GM19372 (cell line): ENCODE results near the gene CTNNA3.

ENCODE experiments used
- ATAC-seq: cut with Tn5 transposase; IDR thresholded peaks from one replicate; pipeline ENCODE4 v1.9.1; 2021; ENCODE audit warnings: mild to moderate bottlenecking, low read depth, moderate library complexity; ENCODE audit not compliant: unreplicated experiment

Gene CTNNA3

GRCh38 chr10:67520924-67521520, 175.0 kb downstream of the CTNNA3 start:
- ATAC-seq, result no peak

- no peak for ATAC-seq
Measured at GRCh38 chr10:67519434-67519833, 176.6 kb downstream of the CTNNA3 start.

DNA sequence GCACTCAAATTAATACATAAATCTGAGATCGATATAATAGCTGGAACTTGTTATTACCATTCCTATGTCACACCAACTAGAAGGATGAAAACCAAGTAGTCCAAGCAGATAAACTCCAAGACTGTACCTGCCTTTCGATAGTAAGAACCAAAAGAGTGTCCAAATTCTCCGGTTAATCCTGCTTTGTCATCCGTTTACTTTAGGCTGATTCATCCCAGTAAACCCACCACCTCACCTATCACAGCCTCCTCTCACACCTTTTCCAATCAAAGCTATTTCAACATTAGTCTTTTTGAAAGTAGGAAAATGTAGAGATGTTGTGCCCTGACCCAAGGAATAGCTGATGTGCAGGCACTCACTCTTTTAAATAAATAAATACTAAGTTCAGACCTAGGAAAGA, 177.2 kb downstream of the CTNNA3 start:
- ATAC-seq, result no peak

GRCh38 chr10:67518043-67518442, 178.0 kb downstream of the CTNNA3 start:
- ATAC-seq, result no peak

DNA sequence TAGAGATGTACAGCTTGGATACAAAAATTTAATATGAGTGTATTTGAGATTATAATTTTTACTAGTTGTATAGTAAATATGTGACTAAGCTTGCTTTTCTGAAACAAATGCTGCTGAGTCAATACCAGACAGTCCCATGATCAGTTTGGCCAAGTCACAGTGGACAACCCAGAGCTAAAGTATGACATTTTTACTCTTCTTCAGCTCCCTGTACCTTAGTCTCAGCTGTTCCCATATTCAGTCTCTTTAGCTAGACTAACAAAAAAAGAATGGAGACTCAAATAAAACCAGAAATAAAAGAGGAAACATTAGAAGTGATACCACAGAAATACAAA, 189.3 kb downstream of the CTNNA3 start:
- no peak for ATAC-seq

GRCh38 chr10:67506083-67506756, 189.8 kb downstream of the CTNNA3 start:
- no peak for ATAC-seq

- no peak for ATAC-seq
Measured at GRCh38 chr10:67492317-67493019, 203.5 kb downstream of the CTNNA3 start.

- no peak for ATAC-seq
Measured at GRCh38 chr10:67487906-67488619, 207.9 kb downstream of the CTNNA3 start.

- ATAC-seq, result no peak
Measured at GRCh38 chr10:67487199-67487598, 208.8 kb downstream of the CTNNA3 start.

GRCh38 chr10:67477868-67478267, 218.1 kb downstream of the CTNNA3 start:
- no peak for ATAC-seq

- ATAC-seq, result no peak
Measured at GRCh38 chr10:67476201-67476600, 219.8 kb downstream of the CTNNA3 start.

- no peak for ATAC-seq
Measured at GRCh38 chr10:67473850-67474633, 222.0 kb downstream of the CTNNA3 start.

GRCh38 chr10:67471022-67471421, 225.0 kb downstream of the CTNNA3 start:
- ATAC-seq, result no peak

DNA sequence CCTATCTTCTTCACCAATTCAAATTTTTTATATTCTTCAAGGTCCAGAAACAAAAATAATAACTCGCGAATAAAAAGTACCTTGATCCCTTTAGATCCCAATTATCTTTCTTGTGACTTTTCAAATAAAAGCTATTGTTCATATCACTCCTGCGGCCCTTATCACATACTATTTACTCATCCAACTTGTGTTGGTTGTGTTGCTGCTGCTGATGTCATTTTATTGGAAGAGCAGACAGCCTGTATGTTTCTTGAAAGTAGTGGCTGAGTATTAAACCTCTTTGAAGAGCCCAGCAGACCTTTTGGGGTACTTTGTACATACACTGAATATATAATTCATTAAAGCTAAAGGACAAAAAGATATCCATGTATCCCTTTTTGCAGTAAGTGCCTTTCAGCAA, 231.7 kb downstream of the CTNNA3 start:
- no peak for ATAC-seq

DNA sequence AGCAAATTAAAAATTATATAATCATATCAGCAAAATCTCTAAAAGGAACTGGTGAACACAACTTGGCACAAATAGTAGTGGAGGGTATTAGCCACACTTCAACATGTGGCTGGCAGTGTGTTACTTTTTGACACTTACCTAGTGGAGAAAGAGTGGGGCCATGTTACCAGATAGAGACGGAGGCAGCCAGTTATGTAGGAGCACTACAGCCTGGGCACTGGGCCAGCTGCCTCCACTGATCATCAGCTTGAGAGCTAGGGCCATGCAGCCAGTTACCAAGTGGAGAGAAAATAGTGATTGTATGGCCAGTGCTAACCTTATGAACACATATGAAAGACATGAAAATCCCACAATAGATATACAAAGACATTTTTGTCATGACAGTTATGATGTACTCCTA, 243.1 kb downstream of the CTNNA3 start:
- ATAC-seq, result no peak

GRCh38 chr10:67438605-67439304, 257.2 kb downstream of the CTNNA3 start:
- no peak for ATAC-seq

GRCh38 chr10:67433276-67433675, 262.7 kb downstream of the CTNNA3 start:
- no peak for ATAC-seq

- ATAC-seq, result no peak
Measured at GRCh38 chr10:67402620-67403019, 293.4 kb downstream of the CTNNA3 start.

- ATAC-seq, result no peak
Measured at GRCh38 chr10:67401711-67402110, 294.3 kb downstream of the CTNNA3 start.
